GM12878 (cell line): ENCODE data around the gene FILIP1L. TPM values are rescaled to one million over a fixed set of nuclear protein-coding genes. Genes with fewer than 3 reads are reported as not detected.

Experiments used
- ATAC-seq: fragments of 200-7000 bp; cut with Tn5 transposase; 3 replicates; pipeline ENCODE4 v1.9.1; 2020; ENCODE audit warnings: mild to moderate bottlenecking, moderate library complexity
- BruUV-seq: library from RNA; stranded (reverse); fragments of 400-500 nt; replicated peaks from 2 replicates; lab custom pipeline; 2021; lab: Mats Ljungman, UMichigan
- CTCF ChIA-PET: fragments of 300-600 bp; sonication (Branson Sonifier 250); formaldehyde crosslinking; extraction: SDS; loops from one replicate; lab custom pipeline; 2021; ENCODE audit warnings: inconsistent platforms; lab: Yijun Ruan, JAX
- POLR2A ChIA-PET: fragments of 350-600 bp; formaldehyde crosslinking; extraction: SDS; loops from one replicate; lab custom pipeline; 2021; ENCODE audit warnings: inconsistent platforms; lab: Charles Lee
- RAD21 ChIA-PET: fragments of 300-600 bp; sonication (Branson Sonifier 250); formaldehyde crosslinking; loops from one replicate; lab custom pipeline; 2023; ENCODE audit warnings: antibody characterized with exemption; ENCODE audit not compliant: unreplicated experiment; lab: Charles Lee
- SMC1A ChIA-PET: fragments of 300-600 bp; sonication (Branson Sonifier 250); formaldehyde crosslinking; loops from one replicate; lab custom pipeline; 2023; ENCODE audit not compliant: unreplicated experiment, uncharacterized antibody; lab: Charles Lee
- DNase-seq: peaks from one replicate; pipeline ENCODE4 v3.0.0-alpha.2; 2011; ENCODE audit warnings: low read depth, low spot score
- FAIRE-seq: peaks from 3 replicates; lab custom pipeline; 2011; peaks lifted over from hg19 to GRCh38; lab: Jason Lieb, UNC
- H2AFZ ChIP-seq: 2 replicates; pipeline ENCODE4 v1.6.0; 2011; ENCODE audit warnings: low read depth, low read length, control low read depth; ENCODE audit not compliant: control insufficient read depth
- H3K27ac ChIP-seq: 2 replicates; pipeline ENCODE4 v1.5.1; 2011; ENCODE audit warnings: control low read depth; ENCODE audit not compliant: control insufficient read depth, insufficient read depth
- H3K27me3 ChIP-seq, 2 experiments: replicated peaks in 1 of 2; 2 replicates each; pipeline versions ENCODE4 v1.6.0 to v1.6.1; 2011; ENCODE audit warnings: low read length in 1 of 2; ENCODE audit not compliant: control insufficient read depth in 2 of 2, insufficient read depth in 2 of 2
- H3K36me3 ChIP-seq, 2 experiments: 2 replicates each; pipeline ENCODE4 v1.5.1; 2011; ENCODE audit warnings: low read length in 1 of 2; ENCODE audit not compliant: control insufficient read depth in 2 of 2, insufficient read depth in 2 of 2
- H3K4me1 ChIP-seq: 2 replicates; pipeline ENCODE4 v1.6.1; 2011; ENCODE audit warnings: mild to moderate bottlenecking, low read length, moderate library complexity, mixed read lengths; ENCODE audit not compliant: control insufficient read depth, insufficient read depth
- H3K4me2 ChIP-seq: 2 replicates; pipeline ENCODE4 v1.6.0; 2011; ENCODE audit warnings: control low read depth; ENCODE audit not compliant: control insufficient read depth, insufficient read depth
- H3K4me3 ChIP-seq: fragments of 200-600 bp; sonication (generic); 2 replicates; pipeline ENCODE4 v1.5.1; 2016
- H3K79me2 ChIP-seq: 2 replicates; pipeline ENCODE4 v1.6.0; 2011; ENCODE audit warnings: low read length; ENCODE audit not compliant: control insufficient read depth, insufficient read depth
- H3K9ac ChIP-seq: 2 replicates; pipeline ENCODE4 v1.8.0; 2011; ENCODE audit warnings: low read length, control low read depth, mixed read lengths; ENCODE audit not compliant: control insufficient read depth, insufficient read depth
- H3K9me3 ChIP-seq: replicated peaks from 3 replicates; pipeline ENCODE4 v1.5.1; 2011; ENCODE audit warnings: mild to moderate bottlenecking, low read length; ENCODE audit not compliant: control insufficient read depth, insufficient read depth
- H4K20me1 ChIP-seq: 2 replicates; pipeline ENCODE4 v1.6.0; 2011; ENCODE audit not compliant: control insufficient read depth, insufficient read depth
- BCL3 ChIP-seq: IDR thresholded peaks from 2 replicates; pipeline ENCODE4 v1.6.1; 2011; ENCODE audit warnings: borderline replicate concordance, low read depth, mild to moderate bottlenecking, moderate library complexity, low read length; ENCODE audit not compliant: insufficient read depth, poor library complexity, severe bottlenecking
- GABPA ChIP-seq: IDR thresholded peaks from 2 replicates; pipeline ENCODE4 v1.6.1; 2014; ENCODE audit warnings: antibody characterized with exemption, low read depth, mild to moderate bottlenecking, inconsistent platforms
- IRF3 ChIP-seq: fragments of 450-650 bp; IDR thresholded peaks from 2 replicates; pipeline ENCODE4 v1.6.1; 2014; ENCODE audit warnings: mild to moderate bottlenecking
- KLF5 ChIP-seq: fragments of 450-650 bp; IDR thresholded peaks from 2 replicates; pipeline ENCODE4 v1.6.1; 2014; ENCODE audit warnings: mild to moderate bottlenecking; ENCODE audit not compliant: partially characterized antibody
- SREBF2 ChIP-seq: IDR thresholded peaks from 2 replicates; pipeline ENCODE4 v1.6.1; 2012; ENCODE audit warnings: mild to moderate bottlenecking, low read length
- in situ Hi-C: fragments of 300-500 bp; cut with MboI; formaldehyde crosslinking; loops from 9 replicates; pipeline ENCODE4 v1.14.3; 2018; ENCODE audit warnings: mixed read lengths
- intact Hi-C: fragments of 100-400 bp; cut with micrococcal nuclease; formaldehyde crosslinking; loops from one replicate; pipeline ENCODE4 v1.14.2; 2022; ENCODE audit not compliant: unreplicated experiment
- polyA plus RNA-seq, 11 experiments: library from polyadenylated mRNA; depleted of rRNA in 4 of 11; unstranded in 6 of 11; stranded (reverse) in 5 of 11; fragments of >200 nt; fragmentation: Nextera tagmentation in 4 of 11; fragmentation: Illumina TruSeq in 1 of 11; extraction: Ambion mirVana in 4 of 11; extraction: Trizol in 1 of 11; gene quantifications; 1 replicate in 1 of 11; 2 replicates in 10 of 11; pipeline versions ENCODE4 v1.2.1 to v1.2.3, GENCODE V29; 2011 to 2016; ENCODE audit warnings: inconsistent platforms in 2 of 11, missing spikeins in 2 of 11, low read depth in 1 of 11
- total RNA-seq, 4 experiments: library from RNA; depleted of rRNA in 3 of 4; stranded (reverse); fragments of >200 nt in 3 of 4; fragmentation: Illumina TruSeq in 1 of 4; extraction: Trizol in 1 of 4; gene quantifications; 2 replicates each; pipeline versions ENCODE4 v1.2.1 to v1.2.3, GENCODE V29; 2013 to 2021

FILIP1L gene
- total and polyA plus RNA-seq, 10 of the 15 experiments (the other 5 are each of a cell fraction or from before 2014, with no cell fraction given), result 0.24 to 6.1 (median 3.5) TPM

DNA sequence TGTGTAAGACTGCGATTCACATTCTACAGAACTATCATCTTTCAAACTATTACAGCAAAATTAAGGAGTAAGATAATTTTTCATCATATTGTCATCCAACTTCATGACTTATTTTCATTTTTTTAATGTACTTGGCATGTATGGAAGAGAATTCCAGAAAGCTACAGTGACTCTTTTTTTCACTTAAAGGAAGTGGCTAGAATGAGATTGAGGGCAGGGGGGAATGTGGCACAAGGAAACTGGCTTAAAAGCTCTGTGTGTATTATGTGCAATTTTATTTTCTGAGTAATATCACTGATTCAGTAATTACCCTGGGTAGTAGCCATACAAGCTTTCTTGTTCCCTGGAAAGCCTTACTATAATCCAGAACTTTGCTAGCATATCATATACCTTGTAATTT lies 94.6 kb downstream of the FILIP1L start (continued):
- TF ChIP-seq GABPA (no peak), IRF3 (no peak), BCL3 (no peak)

- ATAC-seq, result no peak
- SMC1A ChIA-PET, result interaction anchor here (1.3 kb wide), 1 partner anchor 235 kb away, joined by 3 read pairs; no protein-coding TSS in a partner anchor
- no peak overlapping the region for H2AFZ ChIP-seq
- RAD21 ChIA-PET, result no interaction called here
- TF ChIP-seq KLF5, result no peak
- TF ChIP-seq SREBF2, result no peak
- H3K4me2 ChIP-seq, result no peak overlapping the region
- no peaks in the 10 kb centered on the region for H3K36me3 ChIP-seq
- no peak for DNase-seq
- H3K79me2 ChIP-seq, result no peaks in the 10 kb centered on the region
- in situ Hi-C loops (no loop called here), intact Hi-C loops (no loop called here)
- H3K4me1 ChIP-seq, result no peaks in the 10 kb centered on the region
- no peaks in the 10 kb centered on the region for H3K27me3 ChIP-seq
- no peak overlapping the region for H3K4me3 ChIP-seq
- no peaks in the 10 kb centered on the region for H3K9me3 ChIP-seq
- no TSS peak for BruUV-seq
- no peak for FAIRE-seq
- no peak overlapping the region for H3K27ac ChIP-seq
- no peaks in the 10 kb centered on the region for H4K20me1 ChIP-seq
- POLR2A ChIA-PET, result interaction anchor here (0.7 kb wide), 1 partner anchor 18 kb away, joined by 3 read pairs; no protein-coding TSS in a partner anchor
- no peak overlapping the region for H3K9ac ChIP-seq
- CTCF ChIA-PET, result interaction anchor here (0.6 to 1.1 kb wide), 3 partner anchors 11 to 33 kb away, joined by 3 to 5 read pairs (median 3); no protein-coding TSS in a partner anchor
These were observed 95.5 kb downstream of the FILIP1L start for GRCh38 chr3:100018806-100019205.
